Neural progenitor cell (in vitro differentiated cells): ENCODE data around the gene CA10. TPM values are rescaled to one million over a fixed set of nuclear protein-coding genes. Genes with fewer than 3 reads are reported as not detected.

ENCODE experiments used
- DNase-seq: peaks from one replicate; pipeline ENCODE4 v3.0.0-alpha.2; 2016; ENCODE audit warnings: low spot score
- H2AFZ ChIP-seq: fragments of 200-600 bp; sonication (generic); replicated peaks from 2 replicates; pipeline ENCODE4 v1.6.1; 2016; ENCODE audit warnings: antibody characterized with exemption
- H3F3A ChIP-seq: fragments of 200-600 bp; sonication (generic); 2 replicates; pipeline ENCODE4 v1.6.1; 2016; ENCODE audit warnings: antibody characterized with exemption, low read depth
- H3K27ac ChIP-seq: fragments of 200-600 bp; sonication (generic); 2 replicates; pipeline ENCODE4 v1.5.1; 2016; ENCODE audit warnings: mild to moderate bottlenecking
- H3K27me3 ChIP-seq: fragments of 200-600 bp; sonication (generic); 2 replicates; pipeline ENCODE4 v1.6.1; 2016; ENCODE audit warnings: mild to moderate bottlenecking, moderate library complexity
- H3K36me3 ChIP-seq: fragments of 200-600 bp; sonication (generic); 2 replicates; pipeline ENCODE4 v1.5.1; 2016
- H3K4me1 ChIP-seq: fragments of 200-600 bp; sonication (generic); 2 replicates; pipeline ENCODE4 v1.6.1; 2016; ENCODE audit warnings: mixed run types
- H3K4me2 ChIP-seq: fragments of 200-600 bp; sonication (generic); 2 replicates; pipeline ENCODE4 v1.6.1; 2016
- H3K4me3 ChIP-seq: fragments of 200-600 bp; sonication (generic); 2 replicates; pipeline ENCODE4 v1.5.1; 2016
- H3K79me2 ChIP-seq: fragments of 200-600 bp; sonication (generic); 2 replicates; pipeline ENCODE4 v1.6.1; 2016; ENCODE audit warnings: low read depth
- H3K9ac ChIP-seq: fragments of 200-600 bp; sonication (generic); 2 replicates; pipeline ENCODE4 v1.6.1; 2016
- H3K9me3 ChIP-seq: fragments of 200-600 bp; sonication (generic); 2 replicates; pipeline ENCODE4 v1.5.1; 2016; ENCODE audit warnings: low read depth
- H4K20me1 ChIP-seq: fragments of 200-600 bp; sonication (generic); 2 replicates; pipeline ENCODE4 v1.6.1; 2016; ENCODE audit warnings: low read depth
- H3K27ac Mint-ChIP-seq: 3 replicates; pipeline ENCODE4 v1.8.0; 2021; ENCODE audit warnings: mixed read lengths
- H3K27me3 Mint-ChIP-seq: 2 replicates; pipeline ENCODE4 v1.8.0; 2022; ENCODE audit warnings: low read depth, mild to moderate bottlenecking, inconsistent platforms, moderate library complexity, mixed read lengths; ENCODE audit not compliant: insufficient read depth
- H3K36me3 Mint-ChIP-seq: 3 replicates; pipeline ENCODE4 v1.8.0; 2021; ENCODE audit warnings: mixed read lengths
- H3K4me1 Mint-ChIP-seq: 3 replicates; pipeline ENCODE4 v1.8.0; 2021; ENCODE audit warnings: mixed read lengths
- H3K4me3 Mint-ChIP-seq: 3 replicates; pipeline ENCODE4 v1.8.0; 2021; ENCODE audit warnings: mild to moderate bottlenecking, moderate library complexity, mixed read lengths
- H3K9me3 Mint-ChIP-seq: 3 replicates; pipeline ENCODE4 v1.8.0; 2020; ENCODE audit warnings: mixed read lengths
- CTCF ChIP-seq: fragments of 200-600 bp; sonication (generic); IDR thresholded peaks from 2 replicates; pipeline ENCODE4 v1.5.1; 2017; ENCODE audit warnings: antibody characterized with exemption, mild to moderate bottlenecking
- EZH2 ChIP-seq: fragments of 200-600 bp; sonication (generic); IDR thresholded peaks from 2 replicates; pipeline ENCODE4 v1.6.1; 2017; ENCODE audit warnings: antibody characterized with exemption, mild to moderate bottlenecking, moderate library complexity
- EZH2phosphoT487 ChIP-seq: fragments of 200-600 bp; sonication (generic); IDR thresholded peaks from 2 replicates; pipeline ENCODE4 v1.6.1; 2017; ENCODE audit warnings: antibody characterized with exemption
- total RNA-seq: library from RNA; depleted of rRNA; stranded (reverse); fragments of >200 nt; gene quantifications from 2 replicates; pipeline ENCODE4 v1.2.3, GENCODE V29; 2015; ENCODE audit warnings: low replicate concordance

CA10 gene
- total RNA-seq, 1 donor from 2014 or later = 0.65 TPM

DNA sequence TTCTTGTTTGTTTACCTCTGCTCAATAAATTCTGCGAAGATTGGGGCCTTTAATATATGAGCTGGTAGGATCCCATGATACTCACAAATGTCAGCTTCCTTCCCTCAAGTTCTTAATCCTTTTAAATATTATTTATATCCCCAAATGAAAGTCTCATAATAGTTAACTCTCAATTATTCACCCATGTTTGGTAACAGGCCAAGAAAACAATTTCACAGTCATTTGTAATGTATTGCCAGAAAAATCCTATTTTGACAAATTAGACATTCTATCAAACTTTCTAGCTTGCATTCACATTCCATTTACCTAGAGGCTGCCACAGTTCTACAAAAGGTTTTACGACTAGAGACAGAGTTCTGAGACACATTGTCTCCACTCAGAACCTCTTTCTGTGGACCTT lies 457.0 kb downstream of the CA10 start:
- H3K27ac Mint-ChIP-seq = no peak overlapping the region
- Histone ChIP-seq H3K36me3 (no peaks in the 10 kb centered on the region), H3K27ac (no peak overlapping the region), H3K9me3 (no peaks in the 10 kb centered on the region), H3K27me3 (no peaks in the 10 kb centered on the region), H3K4me2 (no peak overlapping the region), H3F3A (no peaks in the 10 kb centered on the region), H3K4me3 (no peak overlapping the region), H4K20me1 (no peaks in the 10 kb centered on the region), H2AFZ (no peak overlapping the region), H3K4me1 (no peaks in the 10 kb centered on the region), H3K9ac (no peak overlapping the region), H3K79me2 (no peaks in the 10 kb centered on the region)
- peaks cover 9% of the 10 kb centered on the region for H3K27me3 Mint-ChIP-seq
- no peak for DNase-seq
- peaks cover 1% of the 10 kb centered on the region for H3K36me3 Mint-ChIP-seq
- no peak for TF ChIP-seq CTCF
- TF ChIP-seq EZH2phosphoT487 = no peak
- TF ChIP-seq EZH2 = no peak
- no peak overlapping the region for H3K4me3 Mint-ChIP-seq
- no peaks in the 10 kb centered on the region for H3K9me3 Mint-ChIP-seq
- peaks cover 16% of the 10 kb centered on the region for H3K4me1 Mint-ChIP-seq

GRCh38 chr17:51700011-51700760 lies 458.3 kb downstream of the CA10 start:
- Histone ChIP-seq H3K9me3 (no peaks in the 10 kb centered on the region), H3F3A (no peaks in the 10 kb centered on the region), H3K4me2 (no peak overlapping the region), H3K9ac (no peak overlapping the region), H3K27me3 (no peaks in the 10 kb centered on the region), H3K4me1 (no peaks in the 10 kb centered on the region), H3K4me3 (no peak overlapping the region), H4K20me1 (no peaks in the 10 kb centered on the region), H2AFZ (no peak overlapping the region), H3K36me3 (no peaks in the 10 kb centered on the region), H3K79me2 (no peaks in the 10 kb centered on the region), H3K27ac (no peak overlapping the region)
- no peak overlapping the region for H3K4me3 Mint-ChIP-seq
- H3K27ac Mint-ChIP-seq = no peak overlapping the region
- DNase-seq = no peak
- peaks cover 13% of the 10 kb centered on the region for H3K27me3 Mint-ChIP-seq
- peaks cover 7% of the 10 kb centered on the region for H3K9me3 Mint-ChIP-seq
- TF ChIP-seq CTCF (no peak), EZH2phosphoT487 (no peak), EZH2 (no peak)
- peaks cover 12% of the 10 kb centered on the region for H3K4me1 Mint-ChIP-seq
- peaks cover 1% of the 10 kb centered on the region for H3K36me3 Mint-ChIP-seq

- no peak overlapping the region for H3K4me2 ChIP-seq
- no peaks in the 10 kb centered on the region for H3K4me1 ChIP-seq
- no peaks in the 10 kb centered on the region for H3K27me3 ChIP-seq
- H3K4me3 ChIP-seq = no peak overlapping the region
- no peaks in the 10 kb centered on the region for H3F3A ChIP-seq
- peaks cover 1% of the 10 kb centered on the region for H3K36me3 Mint-ChIP-seq
- peaks cover 11% of the 10 kb centered on the region for H3K27me3 Mint-ChIP-seq
- no peak overlapping the region for H3K27ac Mint-ChIP-seq
- H3K4me3 Mint-ChIP-seq = no peak overlapping the region
- no peak overlapping the region for H2AFZ ChIP-seq
- H3K9ac ChIP-seq = no peak overlapping the region
- H3K79me2 ChIP-seq = no peaks in the 10 kb centered on the region
- peak; percentile 14 for DNase-seq
- no peaks in the 10 kb centered on the region for H3K9me3 ChIP-seq
- H3K36me3 ChIP-seq = no peaks in the 10 kb centered on the region
- no peak for TF ChIP-seq EZH2
- peak; percentile 32 for TF ChIP-seq CTCF
- TF ChIP-seq EZH2phosphoT487 = no peak
- H4K20me1 ChIP-seq = no peaks in the 10 kb centered on the region
- H3K9me3 Mint-ChIP-seq = peaks cover 15% of the 10 kb centered on the region
- H3K4me1 Mint-ChIP-seq = peaks cover 12% of the 10 kb centered on the region
- no peak overlapping the region for H3K27ac ChIP-seq
Measured at GRCh38 chr17:51699303-51699702, 459.2 kb downstream of the CA10 start.
